Activated naive CD4-positive, alpha-beta T cell treated with Interleukin-2 at 50 U/mL for 16 hours (primary cell): Measurements from ENCODE around the gene HK1.

Experiments
- DNase-seq: peaks from one replicate; pipeline ENCODE4 v3.0.0-alpha.2; 2020

The HK1 gene

GRCh38 chr10:69408318-69409175, 130.3 kb downstream of the HK1 start:
- peak; percentile 88 for DNase-seq

- DNase-seq, result no peak
Observed at GRCh38 chr10:69409176-69409495, 130.8 kb downstream of the HK1 start.

GRCh38 chr10:69409968-69410367, 131.7 kb downstream of the HK1 start:
- DNase-seq, result no peak

GRCh38 chr10:69410487-69410886, 132.2 kb downstream of the HK1 start:
- DNase-seq, result no peak

GRCh38 chr10:69411476-69411875, 133.2 kb downstream of the HK1 start:
- no peak for DNase-seq

GRCh38 chr10:69412232-69412790, 134.0 kb downstream of the HK1 start:
- no peak for DNase-seq

- no peak for DNase-seq
Observed at GRCh38 chr10:69413221-69413865, 135.0 kb downstream of the HK1 start.

- DNase-seq, result no peak
Observed at GRCh38 chr10:69414036-69415018, 136.0 kb downstream of the HK1 start.

- no peak for DNase-seq
Observed at GRCh38 chr10:69415049-69415448, 136.8 kb downstream of the HK1 start.

- no peak for DNase-seq
Observed at GRCh38 chr10:69415951-69416350, 137.7 kb downstream of the HK1 start.

- DNase-seq, result no peak
Observed at GRCh38 chr10:69416695-69417094, 138.4 kb downstream of the HK1 start, which contains the start of gene TACR2. Gene TACR2 (minus strand): TSS chr10:69416918. CDS start chr10:69416323, 595 bp downstream.

GRCh38 chr10:69417542-69417941, 139.2 kb downstream of the HK1 start:
- no peak for DNase-seq

GRCh38 chr10:69418052-69418752, 139.9 kb downstream of the HK1 start:
- DNase-seq, result no peak

GRCh38 chr10:69419096-69419743, 140.9 kb downstream of the HK1 start:
- no peak for DNase-seq

- DNase-seq, result no peak
Observed at GRCh38 chr10:69419744-69420126, 141.4 kb downstream of the HK1 start.

- DNase-seq, result no peak
Observed at GRCh38 chr10:69421611-69422308, 143.5 kb downstream of the HK1 start.

GRCh38 chr10:69422676-69423075, 144.4 kb downstream of the HK1 start:
- DNase-seq, result no peak

- no peak for DNase-seq
Observed at GRCh38 chr10:69425041-69425440, 146.7 kb downstream of the HK1 start.

- DNase-seq, result peak; percentile 23
Observed at GRCh38 chr10:69425511-69426298, 147.4 kb downstream of the HK1 start.

- no peak for DNase-seq
Observed at GRCh38 chr10:69426376-69426727, 148.1 kb downstream of the HK1 start.
